Stimulated activated naive CD8-positive, alpha-beta T cell treated with anti-CD3 and anti-CD28 coated beads, Interleukin-15, amount 100 ng/mL, for 72 hours (primary cell): ENCODE results near the gene PITRM1.
"Not testable (repeated sequence)": the region's sequence is repeated elsewhere in the genome, so short reads cannot be mapped to it uniquely, and the experiment has no call there.

Experiments used
- ATAC-seq: fragments of 150-1000 bp; cut with Tn5 transposase; 2 replicates; pipeline ENCODE4 v1.10.0; 2021; ENCODE audit warnings: mild to moderate bottlenecking, moderate library complexity
- DNase-seq, 2 donors: peaks; one replicate each; pipeline ENCODE4 v3.0.0; 2021 to 2022
- H3K27ac Mint-ChIP-seq, 2 donors: one replicate each; pipeline ENCODE4 v1.8.0; 2022; ENCODE audit warnings: mild to moderate bottlenecking in 2 of 2, mixed read lengths in 2 of 2, moderate library complexity in 2 of 2
- H3K27me3 Mint-ChIP-seq: one replicate; pipeline ENCODE4 v1.8.0; 2022; ENCODE audit warnings: mixed read lengths
- H3K4me1 Mint-ChIP-seq: one replicate; pipeline ENCODE4 v1.8.0; 2022; ENCODE audit warnings: mild to moderate bottlenecking, mixed read lengths
- H3K4me3 Mint-ChIP-seq, 2 donors: one replicate each; pipeline ENCODE4 v1.8.0; 2022; ENCODE audit warnings: mild to moderate bottlenecking in 2 of 2, mixed read lengths in 2 of 2, moderate library complexity in 1 of 2
- H3K9me3 Mint-ChIP-seq, 2 donors: one replicate each; pipeline ENCODE4 v1.8.0; 2022; ENCODE audit warnings: mixed read lengths in 2 of 2

PITRM1 gene

DNA sequence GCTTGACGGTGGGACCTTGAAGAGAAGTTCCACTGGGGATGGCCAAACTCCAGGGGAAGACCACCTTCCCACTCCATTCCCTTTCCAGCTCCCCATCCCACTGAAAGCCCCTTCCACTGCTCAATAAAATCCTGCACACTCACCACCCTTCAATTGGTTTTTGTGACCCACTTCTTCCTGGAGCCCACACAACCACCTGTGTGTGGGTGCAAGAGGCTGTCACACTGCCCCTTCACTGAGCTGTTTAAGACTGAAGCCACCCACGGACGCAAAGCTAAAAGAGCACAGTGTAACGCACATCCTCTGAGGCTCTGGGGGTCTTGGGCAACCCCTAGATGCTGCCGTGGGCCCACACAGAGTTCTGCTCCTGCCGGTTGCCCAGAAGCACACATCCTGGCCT lies 12.8 kb upstream of the PITRM1 start:
- peaks cover 19% of the 10 kb centered on the region for H3K4me1 Mint-ChIP-seq
- H3K27ac Mint-ChIP-seq, result no peak overlapping the region
- ATAC-seq (no peak), DNase-seq (no peak)
- peaks cover 13% of the 10 kb centered on the region for H3K27me3 Mint-ChIP-seq
- H3K4me3 Mint-ChIP-seq, result no peak overlapping the region
- peaks cover 0 to 4% of the 10 kb centered on the region in 2 donors for H3K9me3 Mint-ChIP-seq

DNA sequence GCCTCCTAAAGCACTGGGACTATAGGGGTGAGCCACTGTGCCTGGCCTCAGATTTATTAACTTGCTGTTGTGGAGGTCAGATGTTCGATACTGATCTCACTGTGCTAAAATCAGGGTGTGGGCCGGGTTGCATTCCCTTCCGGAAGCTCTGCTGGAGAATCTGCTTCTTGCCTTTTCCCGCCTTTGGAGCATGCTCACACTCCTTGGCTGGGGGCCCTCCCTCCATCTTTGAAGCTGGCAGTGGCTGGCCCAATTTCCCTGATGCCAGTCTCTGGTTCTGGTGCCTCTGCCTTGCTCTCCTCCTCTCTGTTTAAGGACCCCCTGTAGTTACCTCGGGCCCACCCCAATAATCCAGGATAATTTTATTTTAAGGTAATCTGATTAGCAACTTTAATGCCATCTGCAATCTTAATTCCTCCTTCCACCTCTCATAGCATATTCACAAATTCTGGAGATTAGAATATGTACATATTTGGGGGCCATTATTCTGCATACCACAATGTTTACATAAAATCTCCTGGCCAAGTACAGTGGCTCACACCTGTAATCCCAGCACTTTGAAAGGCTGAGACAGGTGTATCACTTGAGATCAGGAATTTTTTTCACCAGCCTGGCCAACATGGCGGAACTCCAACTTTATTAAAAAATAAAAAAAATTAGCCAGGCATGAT lies 7.9 kb upstream of the PITRM1 start:
- Mint-ChIP-seq H3K4me1 (peaks cover 7% of the 10 kb centered on the region), H3K27me3 (peaks cover 13% of the 10 kb centered on the region), H3K4me3 (no peak overlapping the region), H3K27ac (no peak overlapping the region), H3K9me3 (peaks cover 0 to 4% of the 10 kb centered on the region in 2 donors)
- no peak for DNase-seq
- no peak for ATAC-seq

- Mint-ChIP-seq H3K27me3 (peaks cover 13% of the 10 kb centered on the region), H3K27ac (no peak overlapping the region), H3K4me1 (no peaks in the 10 kb centered on the region), H3K4me3 (no peak overlapping the region), H3K9me3 (peaks cover 0 to 4% of the 10 kb centered on the region in 2 donors)
- DNase-seq, result no peak
- ATAC-seq, result no peak
These were observed 6.6 kb upstream of the PITRM1 start for GRCh38 chr10:3179174-3179573.

DNA sequence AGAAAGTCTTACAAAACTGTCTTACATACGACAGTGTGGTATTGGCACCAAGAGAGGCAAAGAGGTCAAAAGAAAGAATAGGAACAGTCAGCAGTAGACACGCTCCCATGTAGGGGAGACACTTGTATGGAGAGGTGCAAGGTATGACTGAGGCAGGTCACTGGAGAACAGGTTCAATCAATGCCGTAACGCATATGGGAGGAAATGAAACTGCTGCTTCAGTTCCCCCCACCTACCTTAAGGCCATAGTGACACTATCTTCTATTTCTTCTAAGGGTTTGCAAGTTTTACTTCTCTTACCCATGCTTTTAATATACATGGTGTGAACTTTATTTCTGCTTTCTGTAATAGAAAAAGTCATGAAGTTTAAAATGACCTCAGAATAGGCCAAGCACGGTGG lies 5.5 kb upstream of the PITRM1 start:
- Mint-ChIP-seq H3K9me3 (peaks cover 0 to 4% of the 10 kb centered on the region in 2 donors), H3K27me3 (peaks cover 8% of the 10 kb centered on the region), H3K27ac (no peak overlapping the region), H3K4me3 (no peak overlapping the region), H3K4me1 (peaks cover 7% of the 10 kb centered on the region)
- no peak for ATAC-seq
- no peak for DNase-seq

- Mint-ChIP-seq H3K27me3 (no peaks in the 10 kb centered on the region), H3K27ac (peak overlapping the region; percentile 71 to 93), H3K4me1 (peaks cover 24% of the 10 kb centered on the region), H3K9me3 (no peaks in the 10 kb centered on the region), H3K4me3 (peak overlapping the region; percentile 76 to 83)
- ATAC-seq, result peak; percentile 52
- no peak for DNase-seq
These were observed 743 bp upstream of the PITRM1 start for GRCh38 chr10:3173171-3173878.

- no peaks in the 10 kb centered on the region for H3K27me3 Mint-ChIP-seq
- peak overlapping the region; percentile 89 to 93 for H3K4me3 Mint-ChIP-seq
- peaks cover 24% of the 10 kb centered on the region for H3K4me1 Mint-ChIP-seq
- H3K9me3 Mint-ChIP-seq, result no peaks in the 10 kb centered on the region
- peak overlapping the region; percentile 93 to 94 for H3K27ac Mint-ChIP-seq
- DNase-seq (no peak), ATAC-seq (peak; percentile 1)
These were observed 519 bp downstream of the PITRM1 start for GRCh38 chr10:3172081-3172445.

DNA sequence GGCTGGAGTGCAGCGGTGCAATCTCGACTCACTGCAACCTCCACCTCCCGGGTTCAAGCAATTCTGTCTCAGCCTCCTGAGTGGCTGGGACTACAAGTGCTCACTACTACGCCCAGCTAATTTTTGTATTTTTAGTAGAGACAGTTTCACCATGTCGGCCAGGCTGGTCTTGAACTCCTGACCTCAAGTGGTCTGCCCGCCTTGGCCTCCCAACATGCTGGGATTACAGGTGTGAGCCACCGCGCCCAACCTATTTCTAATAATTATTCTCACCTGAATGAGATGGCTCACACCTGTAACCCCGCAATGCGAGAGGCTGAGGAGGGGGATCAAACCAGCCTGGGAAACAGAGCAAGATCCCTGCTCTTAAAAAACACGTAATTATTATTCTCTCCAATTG lies 1.1 kb downstream of the PITRM1 start:
- not testable (repeated sequence) for DNase-seq, H3K27me3 Mint-ChIP-seq, ATAC-seq, H3K9me3 Mint-ChIP-seq
- H3K27ac Mint-ChIP-seq, result peak overlapping the region in 1 of 2 donors; percentile 93
- peak overlapping the region; percentile 89 to 93 for H3K4me3 Mint-ChIP-seq
- H3K4me1 Mint-ChIP-seq, result peaks cover 24% of the 10 kb centered on the region

- no peaks in the 10 kb centered on the region for H3K9me3 Mint-ChIP-seq
- no peak overlapping the region for H3K4me3 Mint-ChIP-seq
- ATAC-seq, result no peak
- peaks cover 24% of the 10 kb centered on the region for H3K4me1 Mint-ChIP-seq
- H3K27ac Mint-ChIP-seq, result no peak overlapping the region
- no peaks in the 10 kb centered on the region for H3K27me3 Mint-ChIP-seq
- no peak for DNase-seq
These were observed 2.9 kb downstream of the PITRM1 start for GRCh38 chr10:3169673-3170072.

GRCh38 chr10:3169271-3169670 lies 3.3 kb downstream of the PITRM1 start:
- Mint-ChIP-seq H3K27ac (no peak overlapping the region), H3K9me3 (no peaks in the 10 kb centered on the region), H3K4me3 (no peak overlapping the region), H3K27me3 (no peaks in the 10 kb centered on the region), H3K4me1 (peaks cover 24% of the 10 kb centered on the region)
- DNase-seq (no peak), ATAC-seq (no peak)

GRCh38 chr10:3167611-3168330 lies 4.8 kb downstream of the PITRM1 start:
- ATAC-seq (no peak), DNase-seq (no peak)
- Mint-ChIP-seq H3K27ac (no peak overlapping the region), H3K4me1 (peaks cover 15% of the 10 kb centered on the region), H3K9me3 (no peaks in the 10 kb centered on the region), H3K4me3 (no peak overlapping the region), H3K27me3 (no peaks in the 10 kb centered on the region)

DNA sequence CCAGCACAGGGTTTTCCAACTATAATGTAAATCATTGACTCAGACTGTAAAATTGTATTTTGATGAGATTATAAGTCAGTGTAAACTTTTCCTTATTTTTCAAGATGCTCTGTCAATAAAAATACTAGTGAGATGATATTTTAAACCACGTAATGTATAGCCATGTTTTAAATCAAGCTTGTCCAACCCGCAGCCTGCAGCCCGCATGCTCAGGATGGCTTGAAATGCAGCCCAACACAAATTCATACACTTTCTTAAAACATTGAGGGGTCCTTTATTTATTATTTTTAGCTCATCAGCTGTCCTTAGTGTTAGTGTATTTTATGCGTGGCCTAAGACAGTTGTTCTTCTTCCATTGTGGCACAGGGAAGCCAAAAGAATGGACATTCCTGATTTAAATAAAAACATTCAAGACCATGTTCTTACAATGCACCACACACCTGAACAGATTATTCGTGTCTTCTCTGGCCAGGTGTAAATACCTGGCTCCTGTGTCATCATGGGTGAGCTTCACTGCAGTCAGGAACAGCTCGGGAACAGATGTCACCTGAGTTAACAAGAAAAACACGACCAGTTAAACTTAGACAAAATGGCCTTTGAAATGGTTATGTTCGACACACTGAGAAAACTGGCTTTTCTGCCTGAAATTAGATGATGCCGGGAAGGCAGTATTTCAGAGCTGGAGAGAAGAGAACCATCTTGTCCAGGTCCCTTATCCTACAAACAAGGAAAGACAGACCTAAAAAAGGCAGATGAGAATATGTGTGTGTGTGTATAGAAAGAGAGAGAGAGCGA lies 5.9 kb downstream of the PITRM1 start:
- Mint-ChIP-seq H3K4me3 (no peak overlapping the region), H3K9me3 (no peaks in the 10 kb centered on the region), H3K4me1 (peaks cover 14% of the 10 kb centered on the region), H3K27ac (no peak overlapping the region), H3K27me3 (no peaks in the 10 kb centered on the region)
- ATAC-seq (no peak), DNase-seq (no peak)

GRCh38 chr10:3165196-3165595 lies 7.4 kb downstream of the PITRM1 start:
- Mint-ChIP-seq H3K4me3 (no peak overlapping the region), H3K9me3 (no peaks in the 10 kb centered on the region), H3K4me1 (peaks cover 8% of the 10 kb centered on the region), H3K27me3 (no peaks in the 10 kb centered on the region), H3K27ac (no peak overlapping the region)
- no peak for DNase-seq
- ATAC-seq, result no peak

DNA sequence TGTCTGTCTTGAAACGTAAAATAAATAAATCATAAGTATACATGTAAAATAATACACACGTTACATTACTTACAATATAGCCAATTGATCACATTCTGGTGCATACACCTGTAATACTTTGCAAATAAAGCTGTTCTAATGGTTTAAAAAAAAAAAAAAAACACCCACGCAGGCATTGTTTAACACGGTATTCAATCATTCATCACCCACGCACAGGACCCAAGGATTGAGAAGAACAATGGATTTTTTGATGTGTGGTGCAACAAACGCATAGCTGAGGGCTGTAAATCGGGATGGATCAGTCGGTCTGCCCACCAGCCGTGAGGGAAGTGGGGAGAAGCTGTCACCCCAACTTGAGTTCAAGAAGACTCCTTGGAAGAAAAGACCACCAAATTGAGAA lies 8.7 kb downstream of the PITRM1 start:
- no peak for ATAC-seq
- Mint-ChIP-seq H3K4me3 (no peak overlapping the region), H3K9me3 (no peaks in the 10 kb centered on the region), H3K27ac (peak overlapping the region in 1 of 2 donors; percentile 60), H3K4me1 (peaks cover 1% of the 10 kb centered on the region), H3K27me3 (no peaks in the 10 kb centered on the region)
- DNase-seq, result no peak

- no peak for ATAC-seq
- H3K27me3 Mint-ChIP-seq, result no peaks in the 10 kb centered on the region
- no peaks in the 10 kb centered on the region for H3K4me1 Mint-ChIP-seq
- no peak overlapping the region for H3K27ac Mint-ChIP-seq
- no peaks in the 10 kb centered on the region for H3K9me3 Mint-ChIP-seq
- DNase-seq, result no peak
- H3K4me3 Mint-ChIP-seq, result no peak overlapping the region
These were observed 10.0 kb downstream of the PITRM1 start for GRCh38 chr10:3162533-3162932.

DNA sequence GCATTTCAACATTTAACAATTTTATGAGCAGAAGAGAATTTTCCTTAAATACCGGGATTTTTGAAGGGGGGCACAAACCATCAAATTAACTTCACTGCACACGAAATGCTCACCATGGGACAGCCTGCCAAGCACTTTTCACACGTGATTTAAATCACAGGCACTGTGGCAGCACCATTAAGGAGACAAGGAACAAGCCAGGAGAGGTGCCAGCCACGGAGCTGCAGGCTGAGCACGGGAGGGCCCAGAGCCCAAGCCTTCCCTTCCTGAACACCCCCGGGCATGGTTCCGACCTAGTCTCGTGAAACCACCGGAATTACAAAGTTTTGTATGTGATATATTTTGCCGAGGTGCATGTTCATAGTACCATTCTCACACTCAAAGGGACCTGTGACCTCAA lies 13.4 kb downstream of the PITRM1 start:
- ATAC-seq, result no peak
- no peaks in the 10 kb centered on the region for H3K4me1 Mint-ChIP-seq
- no peaks in the 10 kb centered on the region for H3K9me3 Mint-ChIP-seq
- H3K4me3 Mint-ChIP-seq, result no peak overlapping the region
- no peak overlapping the region for H3K27ac Mint-ChIP-seq
- no peak for DNase-seq
- H3K27me3 Mint-ChIP-seq, result no peaks in the 10 kb centered on the region
